ENCODE results near the gene RPP30.

DNA sequence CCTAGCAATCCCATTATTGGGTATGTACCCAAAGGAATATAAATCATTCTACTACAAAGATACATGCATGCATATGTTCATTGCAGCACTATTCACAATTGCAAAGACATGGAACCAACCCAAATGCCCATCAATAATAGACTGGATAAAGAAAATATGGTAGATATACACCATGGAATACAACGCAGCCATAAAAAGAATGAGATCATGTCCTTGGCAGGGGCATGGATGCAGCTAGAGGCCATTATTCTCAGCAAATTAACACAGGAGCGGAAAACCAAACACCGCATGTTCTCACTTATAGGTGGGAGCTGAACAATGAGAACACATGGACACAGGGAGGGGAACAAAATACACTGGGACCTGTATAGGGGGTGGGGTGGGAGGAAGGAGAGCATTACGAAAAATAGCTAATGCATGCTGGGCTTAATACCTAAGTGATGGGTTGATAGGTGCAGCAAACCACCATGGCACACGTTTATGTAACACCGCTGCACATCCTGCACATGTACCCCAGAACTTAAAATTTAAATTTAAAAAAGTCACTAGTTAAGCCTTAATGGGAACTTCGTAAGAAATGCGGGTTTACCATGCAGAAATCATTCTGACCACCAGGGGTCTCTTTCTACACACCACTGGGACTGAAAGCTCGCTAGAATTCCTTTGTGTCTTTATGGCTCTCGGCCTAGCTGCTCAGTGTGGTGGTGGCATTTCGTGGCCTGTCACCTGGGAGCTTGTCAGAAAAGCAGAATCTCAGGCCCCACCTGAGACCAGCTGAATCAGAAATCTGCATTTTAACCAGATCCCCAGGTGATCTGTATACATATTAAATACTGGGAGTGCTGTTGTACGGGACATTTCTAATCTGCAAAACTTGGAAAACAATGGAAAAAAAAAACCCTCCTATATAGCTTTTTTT, 39.6 kb downstream of the RPP30 start:
- TF ChIP-seq POLR2A (IDR thresholded peaks at IDR 0.05; ENCODE audit: low read depth, low read length) (no peak), POLR2AphosphoS5 (IDR thresholded peaks at IDR 0.05; ENCODE audit: low read depth, low read length) (no peak), PAX5 (IDR thresholded peaks at IDR 0.05; ENCODE audit: insufficient read depth, low read length, severe bottlenecking) (no peak)
